Mesendoderm (in vitro differentiated cells): ENCODE measurements around the gene GCNT2.

Experiments used
- DNase-seq: peaks from one replicate; pipeline ENCODE4 v3.0.0; 2013
- H2AK5ac ChIP-seq: 2 replicates; pipeline ENCODE4 v1.6.1; 2013; ENCODE audit warnings: low read length, inconsistent platforms
- H2BK120ac ChIP-seq: 2 replicates; pipeline ENCODE4 v1.6.1; 2013; ENCODE audit warnings: low read depth, mild to moderate bottlenecking, low read length, moderate library complexity, mixed read lengths
- H2BK15ac ChIP-seq: replicated peaks from 2 replicates; pipeline ENCODE4 v1.6.1; 2013; ENCODE audit warnings: low read depth, mild to moderate bottlenecking, moderate library complexity
- H2BK5ac ChIP-seq: 2 replicates; pipeline ENCODE4 v1.6.1; 2013; ENCODE audit warnings: low read length, inconsistent platforms
- H3K18ac ChIP-seq: 2 replicates; pipeline ENCODE4 v1.6.1; 2013; ENCODE audit warnings: mild to moderate bottlenecking, low read length, mixed read lengths
- H3K23ac ChIP-seq: one replicate; pipeline ENCODE4 v1.6.1; 2013; ENCODE audit warnings: low read length
- H3K27ac ChIP-seq: 2 replicates; pipeline ENCODE4 v1.5.1; 2013; ENCODE audit warnings: low read depth, mild to moderate bottlenecking, inconsistent platforms, low read length, moderate library complexity
- H3K27me3 ChIP-seq: 2 replicates; pipeline ENCODE4 v1.6.1; 2013; ENCODE audit warnings: low read length, control low read depth, mild to moderate bottlenecking, inconsistent platforms; ENCODE audit not compliant: insufficient read depth, poor library complexity
- H3K36me3 ChIP-seq: 2 replicates; pipeline ENCODE4 v1.6.1; 2013; ENCODE audit warnings: low read length, inconsistent platforms; ENCODE audit not compliant: control insufficient read depth, insufficient read depth
- H3K4ac ChIP-seq: one replicate; pipeline ENCODE4 v1.6.1; 2013; ENCODE audit warnings: low read depth, mild to moderate bottlenecking, low read length, moderate library complexity
- H3K4me1 ChIP-seq: 2 replicates; pipeline ENCODE4 v1.6.1; 2013; ENCODE audit warnings: low read depth, low read length, inconsistent platforms; ENCODE audit not compliant: control insufficient read depth
- H3K4me2 ChIP-seq: 2 replicates; pipeline ENCODE4 v1.6.1; 2013; ENCODE audit warnings: low read length
- H3K4me3 ChIP-seq: 2 replicates; pipeline ENCODE4 v1.5.1; 2013; ENCODE audit warnings: mild to moderate bottlenecking, low read length
- H3K56ac ChIP-seq: one replicate; pipeline ENCODE4 v1.6.1; 2013; ENCODE audit warnings: low read length
- H3K79me1 ChIP-seq: 2 replicates; pipeline ENCODE4 v1.6.1; 2013; ENCODE audit warnings: low read length, inconsistent platforms
- H3K79me2 ChIP-seq: 2 replicates; pipeline ENCODE4 v1.6.1; 2013; ENCODE audit warnings: mild to moderate bottlenecking, low read length; ENCODE audit not compliant: control insufficient read depth, insufficient read depth
- H3K9ac ChIP-seq: 2 replicates; pipeline ENCODE4 v1.6.1; 2013; ENCODE audit warnings: low read length, inconsistent platforms
- H4K5ac ChIP-seq: one replicate; pipeline ENCODE4 v1.6.1; 2013; ENCODE audit warnings: low read length
- H4K8ac ChIP-seq: one replicate; pipeline ENCODE4 v1.6.1; 2013; ENCODE audit warnings: low read depth, mild to moderate bottlenecking, control low read depth, low read length, moderate library complexity
- WGBS: extraction: QIAGEN DNeasy Blood & Tissue Kit; methylation state at CpG from one replicate; pipeline ENCODE4 v1.1.7; 2013; ENCODE audit warnings: low lambda C conversion rate, missing lambda C conversion rate; ENCODE audit not compliant: insufficient coverage; ENCODE audit errors: extremely low coverage; 5-methylcytosine and 5-hydroxymethylcytosine counted together

Gene GCNT2

GRCh38 chr6:10531942-10532341 lies 10.8 kb downstream of the GCNT2 start:
- no peak overlapping the region for H3K23ac ChIP-seq
- DNase-seq, result no peak
- no peak overlapping the region for H3K27ac ChIP-seq
- no peak overlapping the region for H2BK15ac ChIP-seq
- H2BK5ac ChIP-seq, result no peak overlapping the region
- no peak overlapping the region for H2AK5ac ChIP-seq
- no peak overlapping the region for H3K4me2 ChIP-seq
- H3K79me2 ChIP-seq, result no peaks in the 10 kb centered on the region
- H3K9ac ChIP-seq, result no peak overlapping the region
- no peak overlapping the region for H4K8ac ChIP-seq
- H3K4me1 ChIP-seq, result no peaks in the 10 kb centered on the region
- no peak overlapping the region for H3K56ac ChIP-seq
- H3K79me1 ChIP-seq, result no peaks in the 10 kb centered on the region
- no CpG with 5 or more reads among the region's 9 CpGs for WGBS
- no peak overlapping the region for H3K18ac ChIP-seq
- H3K27me3 ChIP-seq, result no peaks in the 10 kb centered on the region
- H3K36me3 ChIP-seq, result no peaks in the 10 kb centered on the region
- no peak overlapping the region for H3K4ac ChIP-seq
- no peak overlapping the region for H4K5ac ChIP-seq
- no peak overlapping the region for H3K4me3 ChIP-seq
- H2BK120ac ChIP-seq, result no peak overlapping the region

GRCh38 chr6:10532392-10532791 lies 11.2 kb downstream of the GCNT2 start:
- Histone ChIP-seq H3K4me1 (no peaks in the 10 kb centered on the region), H4K8ac (no peak overlapping the region), H3K79me2 (no peaks in the 10 kb centered on the region), H3K27ac (no peak overlapping the region), H2BK5ac (no peak overlapping the region), H3K4me2 (no peak overlapping the region), H4K5ac (no peak overlapping the region), H2AK5ac (no peak overlapping the region), H2BK120ac (no peak overlapping the region), H3K27me3 (no peaks in the 10 kb centered on the region), H3K79me1 (no peaks in the 10 kb centered on the region), H2BK15ac (no peak overlapping the region), H3K56ac (no peak overlapping the region), H3K4me3 (no peak overlapping the region), H3K23ac (no peak overlapping the region), H3K9ac (no peak overlapping the region), H3K36me3 (no peaks in the 10 kb centered on the region), H3K4ac (no peak overlapping the region), H3K18ac (no peak overlapping the region)
- WGBS, result no CpG with 5 or more reads among the region's 8 CpGs
- DNase-seq, result no peak

- no CpG with 5 or more reads among the region's 4 CpGs for WGBS
- H3K79me1 ChIP-seq, result no peaks in the 10 kb centered on the region
These were observed 13.2 kb downstream of the GCNT2 start for GRCh38 chr6:10534419-10534762.

GRCh38 chr6:10535193-10535592 lies 14.0 kb downstream of the GCNT2 start:
- Histone ChIP-seq H3K4me3 (no peak overlapping the region), H3K27ac (no peak overlapping the region), H3K36me3 (no peaks in the 10 kb centered on the region), H3K27me3 (no peaks in the 10 kb centered on the region), H3K23ac (no peak overlapping the region), H2BK5ac (no peak overlapping the region), H2AK5ac (no peak overlapping the region), H2BK120ac (no peak overlapping the region), H3K4me2 (no peak overlapping the region), H3K56ac (no peak overlapping the region), H2BK15ac (no peak overlapping the region), H3K18ac (no peak overlapping the region), H3K9ac (no peak overlapping the region), H4K5ac (no peak overlapping the region), H4K8ac (no peak overlapping the region), H3K4ac (no peak overlapping the region), H3K4me1 (no peaks in the 10 kb centered on the region), H3K79me2 (no peaks in the 10 kb centered on the region), H3K79me1 (no peaks in the 10 kb centered on the region)
- DNase-seq, result no peak
- no CpG with 5 or more reads among the region's 1 CpG for WGBS

More at GRCh38 chr6:10534419-10534762, 13.2 kb downstream of the GCNT2 start:
- Histone ChIP-seq H3K27ac (no peak overlapping the region), H3K56ac (no peak overlapping the region), H3K23ac (no peak overlapping the region), H4K8ac (no peak overlapping the region), H2BK15ac (no peak overlapping the region), H3K4me1 (no peaks in the 10 kb centered on the region), H3K4me2 (no peak overlapping the region), H3K27me3 (no peaks in the 10 kb centered on the region), H3K18ac (no peak overlapping the region), H3K36me3 (no peaks in the 10 kb centered on the region), H3K9ac (no peak overlapping the region), H2BK120ac (no peak overlapping the region), H2AK5ac (no peak overlapping the region), H3K79me2 (no peaks in the 10 kb centered on the region), H3K4me3 (no peak overlapping the region), H2BK5ac (no peak overlapping the region), H3K4ac (no peak overlapping the region), H4K5ac (no peak overlapping the region)
- DNase-seq, result no peak

GRCh38 chr6:10537726-10538125 lies 16.6 kb downstream of the GCNT2 start:
- no peaks in the 10 kb centered on the region for H3K79me2 ChIP-seq
- no peak overlapping the region for H3K56ac ChIP-seq
- H4K8ac ChIP-seq, result no peak overlapping the region
- no peaks in the 10 kb centered on the region for H3K79me1 ChIP-seq
- no CpG with 5 or more reads among the region's 5 CpGs for WGBS
- H3K4me1 ChIP-seq, result no peaks in the 10 kb centered on the region
- no peak overlapping the region for H3K27ac ChIP-seq
- H2BK120ac ChIP-seq, result no peak overlapping the region
- no peak overlapping the region for H3K18ac ChIP-seq
- H3K9ac ChIP-seq, result no peak overlapping the region
- no peak overlapping the region for H3K4me3 ChIP-seq
- no peak overlapping the region for H2BK5ac ChIP-seq
- no peaks in the 10 kb centered on the region for H3K36me3 ChIP-seq
- H3K27me3 ChIP-seq, result no peaks in the 10 kb centered on the region
- no peak overlapping the region for H3K23ac ChIP-seq
- no peak overlapping the region for H3K4me2 ChIP-seq
- no peak overlapping the region for H3K4ac ChIP-seq
- no peak for DNase-seq
- no peak overlapping the region for H2BK15ac ChIP-seq
- no peak overlapping the region for H4K5ac ChIP-seq
- H2AK5ac ChIP-seq, result no peak overlapping the region

GRCh38 chr6:10540073-10540746 lies 19.1 kb downstream of the GCNT2 start:
- H2BK5ac ChIP-seq, result no peak overlapping the region
- no peaks in the 10 kb centered on the region for H3K4me1 ChIP-seq
- H3K56ac ChIP-seq, result no peak overlapping the region
- no peak overlapping the region for H2BK15ac ChIP-seq
- no peak overlapping the region for H3K23ac ChIP-seq
- no peaks in the 10 kb centered on the region for H3K79me2 ChIP-seq
- no peak overlapping the region for H2AK5ac ChIP-seq
- no peak overlapping the region for H3K4me3 ChIP-seq
- no peak for DNase-seq
- no CpG with 5 or more reads among the region's 4 CpGs for WGBS
- H3K36me3 ChIP-seq, result no peaks in the 10 kb centered on the region
- H4K8ac ChIP-seq, result no peak overlapping the region
- no peak overlapping the region for H3K9ac ChIP-seq
- H3K79me1 ChIP-seq, result no peaks in the 10 kb centered on the region
- no peak overlapping the region for H4K5ac ChIP-seq
- peak overlapping the region; percentile 64 for H2BK120ac ChIP-seq
- no peaks in the 10 kb centered on the region for H3K27me3 ChIP-seq
- H3K18ac ChIP-seq, result no peak overlapping the region
- H3K4me2 ChIP-seq, result no peak overlapping the region
- H3K27ac ChIP-seq, result no peak overlapping the region
- H3K4ac ChIP-seq, result no peak overlapping the region
